K562 treated with DMSO at 1 percent for 24 hours (cell line): ENCODE results near the gene GOLGA6L4. TPM values are rescaled to one million over a fixed set of nuclear protein-coding genes. Genes with fewer than 3 reads are reported as not detected.

Source experiments
- total RNA-seq: library from RNA; unstranded; fragments of 300-600 nt; gene quantifications from 2 replicates; pipeline ENCODE4 v1.2.3, GENCODE V29; 2022; ENCODE audit warnings: low read depth; ENCODE audit not compliant: insufficient read depth

GOLGA6L4 gene
- 0.50 and 1.5 TPM in 2 replicates for total RNA-seq

GRCh38 chr15:84235573-84235972, at the start of gene GOLGA6L4:
TSS of gene GOLGA6L4 (plus strand) at chr15:84235773. CDS start at chr15:84235835, 62 bp downstream.

